Measurements from ENCODE around the gene ZFP36L1. TPM values are rescaled to one million over a fixed set of nuclear protein-coding genes. Genes with fewer than 3 reads are reported as not detected.

The ZFP36L1 gene
- total and polyA plus RNA-seq, 2 of the 13 experiments (the other 11 are each of a cell fraction or from before 2014, with no cell fraction given): 7.4 to 10.2 TPM

DNA sequence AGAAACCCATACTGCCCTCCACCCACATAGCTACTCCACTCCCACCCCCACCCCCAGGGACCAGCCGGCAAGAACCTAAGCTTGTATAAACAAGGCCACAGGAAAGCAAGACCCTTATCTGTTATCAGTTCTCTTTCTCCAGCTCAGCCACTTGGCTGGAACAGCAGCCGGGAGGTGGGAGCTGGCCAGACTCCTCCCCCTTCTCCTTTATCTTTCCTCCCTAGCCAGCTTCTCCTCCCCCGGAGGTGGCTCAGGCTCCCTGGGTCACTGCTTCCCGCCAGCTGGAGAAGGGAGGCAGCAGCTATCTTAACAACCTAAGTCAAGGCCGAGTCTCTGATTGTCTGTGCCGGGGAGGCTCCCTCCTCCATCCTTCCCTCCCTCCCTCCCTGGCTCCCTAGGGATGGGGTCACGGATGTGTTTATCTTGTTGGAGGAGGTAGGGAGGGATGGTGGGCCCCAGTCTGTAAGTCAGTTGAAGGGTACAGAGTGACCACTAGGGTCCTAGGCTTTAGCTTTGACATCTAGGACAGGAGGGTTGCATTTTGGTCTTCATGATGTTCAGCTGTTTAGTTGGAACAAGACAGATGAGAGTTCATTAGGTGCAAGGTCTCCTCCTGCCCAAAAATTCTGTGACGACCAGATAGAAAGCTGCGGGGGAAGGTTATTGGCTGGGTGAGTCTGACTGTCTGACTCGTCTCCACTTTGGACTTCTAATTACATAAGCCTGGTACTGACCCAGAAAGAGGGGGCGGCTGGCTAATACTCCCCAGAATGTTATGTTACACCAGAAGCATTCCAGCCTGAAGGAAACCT lies 29.7 kb downstream of the ZFP36L1 start (continued):
- TF ChIP-seq ZNF274 (CRISPR knock-in tag; IDR thresholded peaks at IDR 0.05) (no peak), ZNF383 (CRISPR knock-in tag; IDR thresholded peaks at IDR 0.05; ENCODE audit: borderline replicate concordance) (no peak), TARDBP (CRISPR knock-in tag; IDR thresholded peaks at IDR 0.05) (0 out of 2 replicates have a peak, but pooled peaks have one; percentile 23), ZBTB7B (CRISPR knock-in tag; IDR thresholded peaks at IDR 0.05) (peak; percentile 20; the same call in 1 of the 2 replicates), MIXL1 (CRISPR knock-in tag; IDR thresholded peaks at IDR 0.05) (no peak), ZNF619 (CRISPR knock-in tag; IDR thresholded peaks at IDR 0.05) (no peak)
- TF ChIP-seq, protein P1, sequence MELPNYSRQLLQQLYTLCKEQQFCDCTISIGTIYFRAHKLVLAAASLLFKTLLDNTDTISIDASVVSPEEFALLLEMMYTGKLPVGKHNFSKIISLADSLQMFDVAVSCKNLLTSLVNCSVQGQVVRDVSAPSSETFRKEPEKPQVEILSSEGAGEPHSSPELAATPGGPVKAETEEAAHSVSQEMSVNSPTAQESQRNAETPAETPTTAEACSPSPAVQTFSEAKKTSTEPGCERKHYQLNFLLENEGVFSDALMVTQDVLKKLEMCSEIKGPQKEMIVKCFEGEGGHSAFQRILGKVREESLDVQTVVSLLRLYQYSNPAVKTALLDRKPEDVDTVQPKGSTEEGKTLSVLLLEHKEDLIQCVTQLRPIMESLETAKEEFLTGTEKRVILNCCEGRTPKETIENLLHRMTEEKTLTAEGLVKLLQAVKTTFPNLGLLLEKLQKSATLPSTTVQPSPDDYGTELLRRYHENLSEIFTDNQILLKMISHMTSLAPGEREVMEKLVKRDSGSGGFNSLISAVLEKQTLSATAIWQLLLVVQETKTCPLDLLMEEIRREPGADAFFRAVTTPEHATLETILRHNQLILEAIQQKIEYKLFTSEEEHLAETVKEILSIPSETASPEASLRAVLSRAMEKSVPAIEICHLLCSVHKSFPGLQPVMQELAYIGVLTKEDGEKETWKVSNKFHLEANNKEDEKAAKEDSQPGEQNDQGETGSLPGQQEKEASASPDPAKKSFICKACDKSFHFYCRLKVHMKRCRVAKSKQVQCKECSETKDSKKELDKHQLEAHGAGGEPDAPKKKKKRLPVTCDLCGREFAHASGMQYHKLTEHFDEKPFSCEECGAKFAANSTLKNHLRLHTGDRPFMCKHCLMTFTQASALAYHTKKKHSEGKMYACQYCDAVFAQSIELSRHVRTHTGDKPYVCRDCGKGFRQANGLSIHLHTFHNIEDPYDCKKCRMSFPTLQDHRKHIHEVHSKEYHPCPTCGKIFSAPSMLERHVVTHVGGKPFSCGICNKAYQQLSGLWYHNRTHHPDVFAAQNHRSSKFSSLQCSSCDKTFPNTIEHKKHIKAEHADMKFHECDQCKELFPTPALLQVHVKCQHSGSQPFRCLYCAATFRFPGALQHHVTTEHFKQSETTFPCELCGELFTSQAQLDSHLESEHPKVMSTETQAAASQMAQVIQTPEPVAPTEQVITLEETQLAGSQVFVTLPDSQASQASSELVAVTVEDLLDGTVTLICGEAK (IDR thresholded peaks at IDR 0.05): no peak
- TF ChIP-seq, protein P1 (CRISPR knock-in tag; IDR thresholded peaks at IDR 0.05): no peak
- TF ChIP-seq, protein P2, sequence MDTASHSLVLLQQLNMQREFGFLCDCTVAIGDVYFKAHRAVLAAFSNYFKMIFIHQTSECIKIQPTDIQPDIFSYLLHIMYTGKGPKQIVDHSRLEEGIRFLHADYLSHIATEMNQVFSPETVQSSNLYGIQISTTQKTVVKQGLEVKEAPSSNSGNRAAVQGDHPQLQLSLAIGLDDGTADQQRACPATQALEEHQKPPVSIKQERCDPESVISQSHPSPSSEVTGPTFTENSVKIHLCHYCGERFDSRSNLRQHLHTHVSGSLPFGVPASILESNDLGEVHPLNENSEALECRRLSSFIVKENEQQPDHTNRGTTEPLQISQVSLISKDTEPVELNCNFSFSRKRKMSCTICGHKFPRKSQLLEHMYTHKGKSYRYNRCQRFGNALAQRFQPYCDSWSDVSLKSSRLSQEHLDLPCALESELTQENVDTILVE (CRISPR knock-in tag; IDR thresholded peaks at IDR 0.05): no peak
- TF ChIP-seq, protein P3, sequence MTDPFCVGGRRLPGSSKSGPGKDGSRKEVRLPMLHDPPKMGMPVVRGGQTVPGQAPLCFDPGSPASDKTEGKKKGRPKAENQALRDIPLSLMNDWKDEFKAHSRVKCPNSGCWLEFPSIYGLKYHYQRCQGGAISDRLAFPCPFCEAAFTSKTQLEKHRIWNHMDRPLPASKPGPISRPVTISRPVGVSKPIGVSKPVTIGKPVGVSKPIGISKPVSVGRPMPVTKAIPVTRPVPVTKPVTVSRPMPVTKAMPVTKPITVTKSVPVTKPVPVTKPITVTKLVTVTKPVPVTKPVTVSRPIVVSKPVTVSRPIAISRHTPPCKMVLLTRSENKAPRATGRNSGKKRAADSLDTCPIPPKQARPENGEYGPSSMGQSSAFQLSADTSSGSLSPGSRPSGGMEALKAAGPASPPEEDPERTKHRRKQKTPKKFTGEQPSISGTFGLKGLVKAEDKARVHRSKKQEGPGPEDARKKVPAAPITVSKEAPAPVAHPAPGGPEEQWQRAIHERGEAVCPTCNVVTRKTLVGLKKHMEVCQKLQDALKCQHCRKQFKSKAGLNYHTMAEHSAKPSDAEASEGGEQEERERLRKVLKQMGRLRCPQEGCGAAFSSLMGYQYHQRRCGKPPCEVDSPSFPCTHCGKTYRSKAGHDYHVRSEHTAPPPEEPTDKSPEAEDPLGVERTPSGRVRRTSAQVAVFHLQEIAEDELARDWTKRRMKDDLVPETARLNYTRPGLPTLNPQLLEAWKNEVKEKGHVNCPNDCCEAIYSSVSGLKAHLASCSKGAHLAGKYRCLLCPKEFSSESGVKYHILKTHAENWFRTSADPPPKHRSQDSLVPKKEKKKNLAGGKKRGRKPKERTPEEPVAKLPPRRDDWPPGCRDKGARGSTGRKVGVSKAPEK (CRISPR knock-in tag; IDR thresholded peaks at IDR 0.05; ENCODE audit: borderline replicate concordance): peak; percentile 28; the same call in 1 of the 2 replicates
- TF ChIP-seq, protein P4, sequence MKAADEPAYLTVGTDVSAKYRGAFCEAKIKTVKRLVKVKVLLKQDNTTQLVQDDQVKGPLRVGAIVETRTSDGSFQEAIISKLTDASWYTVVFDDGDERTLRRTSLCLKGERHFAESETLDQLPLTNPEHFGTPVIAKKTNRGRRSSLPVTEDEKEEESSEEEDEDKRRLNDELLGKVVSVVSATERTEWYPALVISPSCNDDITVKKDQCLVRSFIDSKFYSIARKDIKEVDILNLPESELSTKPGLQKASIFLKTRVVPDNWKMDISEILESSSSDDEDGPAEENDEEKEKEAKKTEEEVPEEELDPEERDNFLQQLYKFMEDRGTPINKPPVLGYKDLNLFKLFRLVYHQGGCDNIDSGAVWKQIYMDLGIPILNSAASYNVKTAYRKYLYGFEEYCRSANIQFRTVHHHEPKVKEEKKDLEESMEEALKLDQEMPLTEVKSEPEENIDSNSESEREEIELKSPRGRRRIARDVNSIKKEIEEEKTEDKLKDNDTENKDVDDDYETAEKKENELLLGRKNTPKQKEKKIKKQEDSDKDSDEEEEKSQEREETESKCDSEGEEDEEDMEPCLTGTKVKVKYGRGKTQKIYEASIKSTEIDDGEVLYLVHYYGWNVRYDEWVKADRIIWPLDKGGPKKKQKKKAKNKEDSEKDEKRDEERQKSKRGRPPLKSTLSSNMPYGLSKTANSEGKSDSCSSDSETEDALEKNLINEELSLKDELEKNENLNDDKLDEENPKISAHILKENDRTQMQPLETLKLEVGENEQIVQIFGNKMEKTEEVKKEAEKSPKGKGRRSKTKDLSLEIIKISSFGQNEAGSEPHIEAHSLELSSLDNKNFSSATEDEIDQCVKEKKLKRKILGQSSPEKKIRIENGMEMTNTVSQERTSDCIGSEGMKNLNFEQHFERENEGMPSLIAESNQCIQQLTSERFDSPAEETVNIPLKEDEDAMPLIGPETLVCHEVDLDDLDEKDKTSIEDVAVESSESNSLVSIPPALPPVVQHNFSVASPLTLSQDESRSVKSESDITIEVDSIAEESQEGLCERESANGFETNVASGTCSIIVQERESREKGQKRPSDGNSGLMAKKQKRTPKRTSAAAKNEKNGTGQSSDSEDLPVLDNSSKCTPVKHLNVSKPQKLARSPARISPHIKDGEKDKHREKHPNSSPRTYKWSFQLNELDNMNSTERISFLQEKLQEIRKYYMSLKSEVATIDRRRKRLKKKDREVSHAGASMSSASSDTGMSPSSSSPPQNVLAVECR (CRISPR knock-in tag; IDR thresholded peaks at IDR 0.05; ENCODE audit: borderline replicate concordance): no peak

Measured in HepG2 (cell line).